HPDE6-E6E7 (cell line): ENCODE results near the gene FAM107B.

Experiments
- DNase-seq: peaks from one replicate; pipeline ENCODE4 v3.0.0; 2011; ENCODE audit warnings: missing footprints; ENCODE audit errors: extremely low spot score

FAM107B gene

DNA sequence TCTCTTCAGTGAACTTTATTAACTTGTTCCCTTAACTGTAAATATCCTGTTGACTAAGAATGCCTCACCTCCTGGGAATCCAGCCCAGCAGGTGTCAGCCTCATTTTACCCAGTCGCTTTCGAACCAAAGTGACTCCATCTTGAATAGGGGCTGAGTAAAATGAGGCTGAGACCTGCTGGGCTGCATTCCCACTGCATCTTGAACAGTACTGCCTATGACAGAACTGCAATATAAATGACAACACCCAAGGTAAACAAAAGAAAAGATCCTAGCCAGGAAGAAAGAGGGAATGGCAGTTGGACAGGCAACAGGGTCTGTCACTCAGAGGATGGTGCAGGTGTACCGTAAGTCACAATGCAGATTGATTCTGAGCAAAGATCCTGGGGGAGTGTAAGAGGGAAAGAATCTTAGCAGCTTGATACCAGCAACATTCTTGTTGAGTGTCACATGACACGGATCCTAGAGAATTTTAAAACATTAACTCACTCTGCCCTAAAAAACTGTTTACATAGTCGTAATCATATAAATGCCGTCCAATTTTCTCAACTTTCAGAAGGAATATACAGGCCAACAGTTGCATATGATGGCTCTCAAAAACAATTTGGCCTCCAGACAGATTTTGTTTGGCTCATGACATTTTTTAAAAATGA, 4.4 kb upstream of the FAM107B start:
- DNase-seq, result no peak

DNA sequence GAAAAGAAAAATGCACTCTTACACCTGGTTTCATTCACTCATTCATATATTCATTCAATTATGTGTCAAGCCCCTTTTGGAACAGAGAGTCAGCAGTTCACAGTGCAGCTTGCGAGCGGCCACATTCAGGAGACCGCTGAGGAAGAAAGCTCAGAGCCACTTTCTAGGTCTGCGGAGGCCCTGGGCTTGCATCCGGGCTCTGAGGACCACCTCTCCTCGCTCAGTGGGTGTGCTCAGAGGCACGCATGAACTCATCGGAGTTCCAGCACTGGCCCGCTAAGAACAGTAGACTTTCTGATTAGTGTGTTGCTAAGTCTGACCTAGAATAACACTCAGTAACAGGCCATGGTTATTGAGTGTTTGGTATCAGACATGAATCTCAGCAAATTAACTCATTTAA, 1.8 kb upstream of the FAM107B start:
- DNase-seq, result no peak

DNA sequence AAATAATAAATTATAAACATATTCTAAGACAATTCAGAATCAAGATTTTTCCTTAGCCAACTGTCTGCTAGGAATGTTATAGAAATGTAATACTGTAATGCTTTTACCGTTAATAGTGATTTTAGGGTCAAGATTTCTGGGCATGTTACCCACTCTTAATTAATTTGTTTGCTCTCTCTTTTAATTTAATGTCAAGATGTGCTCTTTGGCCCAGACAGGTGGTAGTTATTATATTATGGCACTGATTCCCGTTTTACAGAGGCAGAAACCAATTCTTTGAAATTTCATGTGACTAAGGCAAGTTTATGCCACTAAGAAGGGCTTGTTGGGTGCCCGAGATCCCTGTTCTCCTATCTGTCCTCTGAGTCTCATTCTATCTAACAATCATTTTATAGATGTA, 959 bp upstream of the FAM107B start:
- no peak for DNase-seq

DNA sequence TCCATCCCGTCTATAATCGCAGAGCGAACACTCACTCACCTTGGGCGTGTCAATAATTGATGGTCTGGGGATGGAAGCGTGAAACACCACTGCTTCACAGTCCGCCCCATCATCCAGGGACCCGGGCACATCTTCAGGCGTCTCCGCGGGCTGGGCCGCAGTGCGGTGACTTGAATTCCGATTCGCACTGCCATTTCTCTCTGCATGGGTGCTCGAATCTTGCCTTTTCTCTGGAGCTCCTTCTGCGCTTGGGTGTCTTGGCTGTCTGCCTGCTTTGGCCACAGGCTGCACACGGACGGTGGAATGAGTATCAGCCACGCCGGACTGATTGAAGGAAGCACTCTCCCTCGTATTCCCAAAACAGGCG, 500 bp downstream of the FAM107B start:
- no peak for DNase-seq

DNA sequence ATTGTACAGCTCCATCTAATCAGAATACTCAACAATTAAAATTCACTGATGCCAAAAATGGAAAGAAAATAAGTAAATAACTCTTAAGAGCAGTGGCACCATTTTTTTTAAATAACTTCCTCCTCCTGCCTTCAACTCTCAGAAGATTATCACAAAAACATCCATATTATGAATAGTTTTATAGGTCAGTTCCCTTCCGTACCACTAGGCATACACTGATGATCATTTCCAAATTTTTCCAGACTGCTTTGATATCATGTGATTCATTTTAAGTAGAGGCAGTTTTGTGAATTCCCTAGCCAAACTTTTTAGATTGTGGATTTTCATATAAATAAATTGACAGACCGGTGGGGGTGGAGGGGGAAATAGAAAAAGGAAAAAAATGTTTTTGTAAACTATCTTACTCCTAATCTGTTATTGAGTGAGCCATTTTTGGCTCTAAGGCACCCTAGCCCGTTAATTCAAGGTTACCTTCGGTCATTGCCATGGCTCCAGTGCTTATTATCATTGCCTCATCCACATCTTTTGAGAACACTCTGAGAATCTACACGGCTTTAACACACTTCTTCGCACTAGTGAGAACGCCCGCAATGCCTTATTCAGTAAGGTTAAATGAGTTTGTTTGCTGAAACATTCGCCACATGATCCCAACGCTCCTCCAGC, 1.0 kb downstream of the FAM107B start:
- no peak for DNase-seq

DNA sequence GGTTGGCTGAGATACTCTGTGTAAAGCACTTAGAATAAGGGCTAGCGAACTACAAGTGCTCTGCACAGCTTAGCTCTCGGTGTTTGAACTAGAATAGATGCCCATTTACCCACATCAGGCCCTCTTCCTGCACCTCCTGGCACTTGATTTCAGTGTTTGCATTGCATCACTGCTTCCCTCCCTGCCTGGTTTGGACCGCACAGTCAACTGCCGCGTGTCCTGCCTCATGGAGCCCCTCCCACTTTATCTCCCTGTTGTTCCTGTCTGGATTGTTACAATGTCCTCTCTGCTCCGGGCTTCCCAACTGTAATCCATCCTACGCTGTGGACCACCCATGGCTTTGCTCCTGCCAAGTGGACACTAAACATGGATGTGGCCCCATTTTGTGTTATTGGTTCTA, 2.3 kb downstream of the FAM107B start:
- DNase-seq, result no peak

DNA sequence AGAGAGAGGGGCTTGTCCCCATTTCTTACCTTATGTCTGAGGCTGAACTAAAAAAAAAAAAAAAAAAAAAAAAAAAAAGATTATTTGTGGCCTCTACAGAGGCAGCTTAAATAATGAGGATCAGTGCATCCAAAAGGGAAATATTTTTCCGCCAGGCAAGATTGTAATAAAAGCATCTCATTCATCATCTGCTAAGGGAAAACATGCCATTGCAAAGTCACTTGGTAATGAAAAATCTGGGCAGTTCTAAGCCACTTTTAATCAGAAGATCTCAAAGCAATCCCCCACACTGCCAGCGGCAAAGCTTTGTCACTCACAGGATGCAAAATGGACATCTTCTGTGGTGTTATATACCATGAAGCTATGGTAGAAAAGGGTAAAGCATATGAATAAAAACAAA, 3.8 kb downstream of the FAM107B start:
- DNase-seq, result no peak

DNA sequence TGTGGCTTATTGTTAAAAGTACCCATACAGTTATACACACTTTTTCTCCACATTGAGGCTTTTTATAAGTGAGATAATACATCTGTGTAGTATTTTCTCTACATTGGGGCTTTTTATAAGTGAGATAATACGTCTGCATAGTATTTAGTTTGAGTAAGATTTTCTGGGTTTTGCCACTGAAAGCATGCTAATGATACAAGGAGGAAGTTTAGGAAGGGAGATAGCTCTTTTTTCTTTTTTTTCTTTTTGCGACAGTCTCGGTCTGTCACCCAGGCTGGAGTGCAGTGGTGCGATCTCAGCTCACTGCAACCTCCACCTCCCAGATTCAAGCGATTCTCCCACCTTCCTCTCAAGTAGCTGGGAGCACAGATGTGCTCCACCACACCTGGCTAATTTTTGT, 13.3 kb downstream of the FAM107B start:
- DNase-seq, result no peak

DNA sequence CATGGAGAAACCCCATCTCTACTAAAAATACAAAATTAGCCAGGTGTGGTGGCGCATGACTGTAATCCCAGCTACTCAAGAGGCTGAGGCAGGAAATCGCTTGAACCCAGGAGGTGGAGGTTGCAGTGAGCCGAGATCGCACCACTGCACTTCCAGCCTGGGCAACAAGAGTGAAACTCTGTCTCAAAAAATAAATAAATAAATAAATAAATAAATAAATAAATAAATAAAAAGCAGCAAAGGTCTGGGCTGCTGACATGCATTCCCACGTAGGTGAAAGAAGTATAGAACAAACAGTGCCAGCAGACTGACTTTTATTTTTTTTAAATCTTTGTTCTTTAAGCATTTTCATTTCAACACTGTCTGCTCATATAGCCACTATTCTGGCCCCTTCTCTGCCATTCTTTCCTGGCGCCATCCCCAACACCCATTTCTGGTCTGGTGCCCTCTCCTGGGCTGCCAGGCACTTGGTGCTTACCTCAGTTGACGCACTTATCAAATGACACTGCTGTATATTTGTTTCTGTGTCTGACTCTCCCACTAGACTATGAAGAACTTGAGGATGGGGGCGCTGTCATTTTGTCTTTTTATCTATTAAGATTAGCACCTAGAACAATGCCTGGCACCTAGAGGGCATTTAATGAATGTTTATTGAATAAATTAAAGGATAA, 15.6 kb downstream of the FAM107B start:
- no peak for DNase-seq

DNA sequence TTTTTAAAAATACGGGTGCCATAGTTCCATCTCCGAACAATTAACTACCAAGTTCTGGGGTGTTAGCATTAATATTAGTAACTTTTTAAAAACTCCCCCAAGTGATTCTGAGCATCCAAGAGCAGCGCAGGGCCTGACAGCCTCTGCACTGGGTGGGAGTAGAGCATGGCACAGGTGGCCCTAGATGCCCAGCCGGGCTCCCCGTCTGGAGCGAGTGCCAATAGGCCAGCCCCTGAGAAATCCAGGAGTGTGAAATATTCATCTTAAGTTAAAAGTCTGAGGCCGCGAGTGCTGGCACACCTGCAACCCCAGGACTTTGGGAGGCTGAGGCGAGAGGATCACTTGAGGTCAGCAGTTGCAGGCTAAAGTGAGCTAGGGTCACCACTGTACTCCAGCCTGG, 16.2 kb downstream of the FAM107B start:
- no peak for DNase-seq

DNA sequence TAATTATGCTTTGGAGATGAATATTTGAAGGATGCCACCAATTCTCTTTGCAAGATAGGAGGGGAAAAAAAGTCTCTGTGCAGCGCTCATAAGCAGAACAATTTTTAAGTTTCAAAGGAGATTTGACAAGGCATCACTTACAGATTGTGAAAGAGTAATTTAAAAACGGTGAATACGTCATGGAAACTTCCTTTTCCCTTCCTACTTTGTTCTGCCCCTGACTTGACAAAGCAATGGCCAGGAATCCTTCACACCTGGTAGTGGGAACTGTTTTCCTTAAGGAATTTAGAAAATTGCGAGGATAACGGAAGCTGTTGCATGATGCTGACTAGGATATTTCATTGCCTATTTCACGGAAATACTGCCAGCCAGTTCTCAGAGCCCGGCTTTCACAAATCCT, 16.7 kb downstream of the FAM107B start:
- no peak for DNase-seq

DNA sequence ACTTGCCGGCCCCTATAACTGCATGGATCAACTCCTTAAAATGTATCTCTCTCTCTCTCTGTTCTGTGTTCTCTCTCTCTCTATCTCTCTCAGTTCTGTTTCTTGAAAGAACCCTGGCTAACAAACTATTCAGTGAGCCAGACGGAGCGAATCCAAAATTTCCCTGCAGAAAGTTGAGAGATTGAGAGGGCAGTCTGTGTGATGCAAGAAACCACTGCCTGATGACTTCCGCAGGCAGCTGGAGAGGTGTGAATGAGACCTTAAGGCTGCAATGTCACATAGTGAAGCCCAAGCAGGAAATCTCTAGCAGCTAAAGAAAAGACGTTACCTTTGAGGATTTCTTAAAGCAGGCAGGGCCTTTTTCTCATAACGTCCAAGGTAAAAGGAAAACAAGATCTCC, 17.3 kb downstream of the FAM107B start:
- no peak for DNase-seq

DNA sequence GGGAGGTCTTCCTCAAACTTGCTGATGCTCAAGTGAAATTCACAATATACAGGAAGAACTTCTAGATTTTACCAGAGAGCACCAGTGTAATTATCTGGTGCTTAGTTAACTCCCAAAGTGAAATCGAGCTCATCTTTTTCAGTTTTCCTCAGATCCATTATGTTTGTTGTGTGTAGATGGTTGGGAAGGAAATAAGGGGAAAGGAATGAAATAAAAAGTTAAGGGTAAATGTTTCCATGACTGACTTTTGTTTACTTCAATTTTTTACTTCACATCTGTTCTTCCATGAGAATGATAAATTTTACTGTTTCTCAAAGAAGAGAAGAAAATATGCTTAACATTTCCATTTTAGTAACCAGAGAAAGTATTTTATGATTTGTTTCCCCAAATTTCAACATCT, 21.3 kb downstream of the FAM107B start:
- no peak for DNase-seq

DNA sequence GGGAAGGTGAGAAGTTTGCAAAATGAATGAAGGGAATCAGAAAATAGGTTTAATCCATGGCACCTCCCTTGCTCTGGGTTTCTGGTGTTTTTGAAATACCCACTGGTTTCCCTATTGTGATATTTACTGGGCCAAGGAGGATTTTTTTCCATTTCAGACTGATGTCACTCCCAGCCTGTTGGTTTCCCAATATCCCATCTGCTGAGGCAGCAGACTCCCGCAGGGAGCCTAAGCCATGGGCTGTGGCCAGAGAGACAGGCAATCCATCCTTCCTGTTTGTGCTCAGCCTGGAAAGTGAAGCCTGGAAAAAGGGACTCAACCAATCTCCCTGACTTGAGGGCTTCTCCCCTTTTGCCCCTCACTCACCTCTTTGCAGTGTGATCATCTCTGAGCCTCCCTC, 22.8 kb downstream of the FAM107B start:
- DNase-seq, result no peak

DNA sequence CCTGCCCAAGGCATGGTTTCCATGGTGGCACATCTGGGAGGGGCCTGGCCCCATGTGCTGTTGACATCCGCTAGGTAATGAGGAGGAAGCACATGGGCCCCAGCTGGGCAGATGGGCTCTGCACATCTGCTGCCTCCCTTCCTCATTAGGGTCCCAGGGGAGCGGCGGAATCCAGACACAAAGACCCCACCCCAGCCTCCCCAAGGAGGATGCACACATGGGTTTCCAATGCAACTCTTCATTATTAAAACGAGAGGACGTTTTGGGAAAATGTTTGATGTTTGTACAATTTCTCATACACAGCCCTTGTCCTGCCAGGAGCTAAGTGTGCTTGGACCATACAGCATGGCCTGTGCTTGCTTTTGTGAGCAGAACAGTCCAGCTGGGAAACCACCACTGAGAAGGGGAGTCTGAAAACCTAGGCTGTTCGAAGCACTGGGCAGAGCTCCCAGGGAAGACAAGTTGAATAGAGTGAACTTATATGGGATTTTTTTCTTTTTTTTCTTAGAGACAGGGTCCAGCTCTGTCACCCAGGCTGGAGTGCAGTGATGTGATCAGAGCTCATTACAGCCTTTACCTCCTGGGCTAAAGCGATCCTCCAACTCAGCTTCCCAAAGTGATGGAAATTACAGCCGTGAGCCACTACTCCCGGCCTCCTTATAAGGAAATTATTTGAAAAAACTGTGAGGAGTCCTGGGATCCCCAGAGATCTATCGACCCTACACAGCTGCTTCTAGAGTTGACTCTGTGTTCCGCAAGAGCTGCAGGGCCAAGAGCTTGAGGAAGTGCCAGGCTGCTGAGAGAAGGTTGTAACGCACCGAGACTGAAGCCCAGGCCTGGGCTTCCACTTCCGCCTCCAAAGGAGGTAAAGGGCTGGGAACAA, 23.4 kb downstream of the FAM107B start:
- no peak for DNase-seq

DNA sequence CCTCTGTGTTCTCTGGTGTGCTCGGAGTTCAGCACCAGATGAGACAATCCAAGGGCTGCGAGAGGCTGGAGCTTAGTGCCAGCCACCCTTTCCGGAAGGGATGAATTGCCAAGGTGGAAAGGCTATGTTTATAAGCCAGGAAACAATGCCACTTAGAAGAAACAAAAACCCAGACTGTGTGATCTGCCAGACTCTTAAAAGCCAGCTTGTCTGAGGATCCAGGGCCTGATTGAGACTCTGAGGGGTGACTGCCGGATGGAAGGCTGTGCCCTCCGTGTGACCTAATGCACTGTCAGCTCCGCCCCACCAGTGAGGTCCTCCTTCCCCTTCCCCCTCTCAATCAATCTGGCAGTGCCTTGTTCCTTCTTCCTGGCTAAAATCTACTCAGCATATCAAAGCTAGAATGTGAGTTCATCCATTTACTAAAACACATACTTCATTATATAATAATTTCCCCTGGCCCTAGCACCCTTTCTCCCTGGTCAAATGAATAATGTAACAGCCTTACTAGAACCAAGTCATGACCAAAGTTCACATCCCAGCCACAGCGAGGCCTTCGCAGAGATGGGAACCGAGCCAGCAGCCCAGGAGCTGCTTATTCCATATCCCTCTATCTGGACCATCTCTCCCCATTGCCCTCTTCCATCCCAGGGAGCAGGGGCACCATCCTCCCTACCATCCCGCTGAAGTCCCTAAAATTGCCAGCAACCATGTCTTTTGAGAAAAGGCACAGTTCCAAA, 25.5 kb downstream of the FAM107B start:
- DNase-seq, result no peak

DNA sequence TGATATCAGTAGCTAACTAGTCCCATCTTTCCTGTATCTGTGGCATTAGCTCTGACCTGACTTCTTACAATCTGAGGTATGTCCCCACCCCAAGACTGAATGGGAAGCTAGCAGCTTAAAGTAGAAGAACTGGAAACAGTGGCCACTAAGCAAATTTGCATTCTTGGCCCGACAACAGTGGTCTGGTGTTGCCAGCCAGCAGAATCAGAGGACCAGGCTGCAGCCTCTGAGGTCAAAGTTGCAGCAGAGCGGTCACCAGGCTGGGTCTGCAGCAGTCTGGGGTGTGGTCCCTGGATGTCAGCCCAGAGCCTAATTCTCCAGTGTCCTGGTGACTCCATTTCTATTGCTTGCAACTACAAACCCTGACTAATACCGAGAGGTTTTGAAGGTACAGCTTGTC, 26.3 kb downstream of the FAM107B start:
- DNase-seq, result no peak

DNA sequence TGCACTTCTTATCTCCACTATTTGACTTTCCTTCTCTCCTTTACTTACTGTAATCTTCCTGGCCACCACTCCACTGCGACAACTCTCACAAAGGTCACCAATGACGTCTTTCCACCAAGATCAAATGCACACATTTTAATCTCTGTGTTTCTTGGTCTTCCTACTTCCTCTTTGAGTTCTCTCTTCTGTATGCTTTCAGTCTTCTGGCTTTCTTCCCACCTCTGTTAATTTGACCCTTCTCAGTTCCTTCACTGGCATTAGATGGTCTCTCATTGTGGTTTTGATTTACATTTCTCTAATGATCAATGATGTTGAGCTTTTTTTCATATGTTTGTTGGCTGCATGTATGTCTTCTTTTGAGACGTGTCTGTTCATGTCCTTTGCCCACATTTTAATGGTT, 31.9 kb downstream of the FAM107B start:
- no peak for DNase-seq

DNA sequence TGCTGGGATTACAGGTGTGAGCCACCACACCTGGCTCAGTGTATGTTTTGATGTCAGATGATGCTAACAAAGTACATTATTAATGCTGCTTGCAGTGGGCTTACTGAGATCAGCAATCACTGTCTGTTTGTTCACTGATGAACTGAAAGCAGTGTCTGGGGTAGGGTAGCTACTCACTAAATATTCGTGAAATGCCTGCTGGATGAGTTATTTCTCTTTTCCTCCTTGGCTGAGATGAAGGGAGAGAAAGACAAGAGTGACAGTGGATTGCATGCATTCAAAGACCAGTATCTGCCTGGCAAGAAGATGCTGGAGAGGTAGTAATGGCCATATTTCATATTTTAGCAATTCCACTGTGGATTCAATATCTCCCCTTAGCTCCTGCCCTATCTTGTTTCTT, 32.3 kb downstream of the FAM107B start:
- no peak for DNase-seq

DNA sequence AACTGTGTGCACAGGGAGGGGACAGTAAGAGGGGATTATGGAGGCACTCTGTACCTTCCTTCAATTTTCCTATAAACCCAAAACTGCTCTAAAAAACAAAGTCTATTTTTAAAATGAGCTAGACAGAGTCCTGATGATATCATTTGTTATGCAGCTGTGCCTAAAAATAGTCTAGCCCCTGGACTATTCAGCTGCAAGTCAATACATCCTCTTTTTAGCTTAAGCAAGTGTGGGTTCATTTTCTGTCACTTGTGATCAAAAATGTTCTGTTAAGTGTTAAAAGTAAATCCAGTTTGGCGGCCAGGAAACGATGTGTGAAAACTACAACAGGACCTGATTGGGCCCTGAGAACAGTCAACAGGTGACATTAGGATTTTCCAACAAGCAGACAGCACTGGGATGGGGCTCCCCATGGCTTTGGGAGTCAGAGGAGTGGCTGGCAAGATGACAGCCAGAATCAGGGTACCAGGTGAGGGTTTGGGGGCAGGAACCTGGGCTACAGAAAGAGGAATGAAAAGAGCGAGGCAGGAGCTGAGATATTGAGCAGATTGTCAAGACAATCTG, 33.9 kb downstream of the FAM107B start:
- no peak for DNase-seq

DNA sequence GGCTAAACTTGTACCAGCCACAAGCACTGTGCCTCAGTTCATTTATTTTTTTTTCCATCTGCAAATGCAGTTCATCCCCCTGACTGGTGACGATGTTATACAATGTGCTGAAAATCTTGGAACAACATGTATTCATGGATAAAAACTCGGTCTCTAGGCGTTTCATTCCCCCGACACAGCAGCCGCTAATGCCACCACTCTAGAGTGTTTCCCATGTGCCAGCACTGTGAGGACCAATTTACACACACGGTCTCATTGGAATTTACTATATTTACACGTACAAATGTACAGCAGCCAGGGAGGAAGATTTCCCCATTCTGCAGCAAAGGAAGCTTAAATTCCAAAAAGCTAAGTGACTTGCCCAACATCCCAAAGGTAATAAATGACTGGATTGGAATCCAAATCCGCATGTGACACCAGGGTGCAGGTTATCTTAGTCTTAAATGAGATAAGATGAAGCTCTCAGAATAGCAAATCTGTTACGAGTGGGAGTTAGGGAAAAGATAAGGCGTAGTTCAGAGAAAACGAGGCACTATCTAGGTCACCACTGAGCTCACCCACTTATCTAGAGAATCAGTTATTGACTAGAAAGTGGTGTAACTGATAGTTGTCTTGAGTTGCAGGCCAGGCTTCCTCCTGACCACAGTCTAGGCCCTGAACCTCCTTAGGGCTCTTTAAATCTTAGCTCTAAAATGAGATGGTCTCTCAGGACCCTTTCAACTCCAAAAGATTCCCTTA, 36.7 kb downstream of the FAM107B start:
- no peak for DNase-seq
